Lower lobe of right lung (tissue), 2 donors: ENCODE results near the gene OXCT1. TPM values are rescaled to one million over a fixed set of nuclear protein-coding genes. Genes with fewer than 3 reads are reported as not detected.

Experiments used
- ATAC-seq, 2 donors: fragments of 200-7000 bp; cut with Tn5 transposase; one replicate each; pipeline ENCODE4 v1.9.1; 2020 to 2022; ENCODE audit warnings: mild to moderate bottlenecking in 2 of 2, moderate library complexity in 2 of 2
- DNase-seq: peaks from one replicate; pipeline ENCODE4 v3.0.0-alpha.2; 2020
- H3K27ac ChIP-seq: fragments of 200-600 bp; one replicate; pipeline ENCODE4 v1.8.0; 2022
- H3K27me3 ChIP-seq: fragments of 200-600 bp; one replicate; pipeline ENCODE4 v1.8.0; 2022; ENCODE audit warnings: low read depth
- H3K36me3 ChIP-seq: fragments of 200-600 bp; one replicate; pipeline ENCODE4 v1.8.0; 2022; ENCODE audit warnings: mild to moderate bottlenecking
- H3K4me1 ChIP-seq: fragments of 200-600 bp; one replicate; pipeline ENCODE4 v1.8.0; 2022
- H3K4me3 ChIP-seq: fragments of 200-600 bp; one replicate; pipeline ENCODE4 v1.8.0; 2022; ENCODE audit warnings: mild to moderate bottlenecking
- H3K9me3 ChIP-seq: fragments of 200-600 bp; one replicate; pipeline ENCODE4 v1.8.0; 2022
- intact Hi-C: fragments of 100-400 bp; cut with DNase I; formaldehyde crosslinking; loops from one replicate; pipeline ENCODE4 v1.11.0; 2022
- total RNA-seq: library from RNA; stranded (reverse); fragmentation: NEBNext Ultra II Directional; extraction: Animal tissue kit (Norgen Biotek cat#: 25700); gene quantifications from one replicate; pipeline ENCODE4 v1.2.1, GENCODE V29; 2021
- TF ChIP-seq, protein P1 (sequence below): fragments of 200-600 bp; IDR thresholded peaks from one replicate; pipeline ENCODE4 v1.8.0; 2022; ENCODE audit warnings: antibody characterized with exemption, mild to moderate bottlenecking
- donor health status: DM: no; HTN: yes; CAD: no; lungs with severe emphysema.

Gene OXCT1
- total RNA-seq, 1 donor from 2014 or later = 10.2 TPM

- Histone ChIP-seq H3K4me3 (no peak overlapping the region), H3K9me3 (no peaks in the 10 kb centered on the region), H3K4me1 (no peaks in the 10 kb centered on the region), H3K27me3 (no peaks in the 10 kb centered on the region), H3K36me3 (no peaks in the 10 kb centered on the region), H3K27ac (no peak overlapping the region)
- no peak for DNase-seq
- intact Hi-C loops = no loop called here
- no peak for ATAC-seq
- TF ChIP-seq, protein P1, sequence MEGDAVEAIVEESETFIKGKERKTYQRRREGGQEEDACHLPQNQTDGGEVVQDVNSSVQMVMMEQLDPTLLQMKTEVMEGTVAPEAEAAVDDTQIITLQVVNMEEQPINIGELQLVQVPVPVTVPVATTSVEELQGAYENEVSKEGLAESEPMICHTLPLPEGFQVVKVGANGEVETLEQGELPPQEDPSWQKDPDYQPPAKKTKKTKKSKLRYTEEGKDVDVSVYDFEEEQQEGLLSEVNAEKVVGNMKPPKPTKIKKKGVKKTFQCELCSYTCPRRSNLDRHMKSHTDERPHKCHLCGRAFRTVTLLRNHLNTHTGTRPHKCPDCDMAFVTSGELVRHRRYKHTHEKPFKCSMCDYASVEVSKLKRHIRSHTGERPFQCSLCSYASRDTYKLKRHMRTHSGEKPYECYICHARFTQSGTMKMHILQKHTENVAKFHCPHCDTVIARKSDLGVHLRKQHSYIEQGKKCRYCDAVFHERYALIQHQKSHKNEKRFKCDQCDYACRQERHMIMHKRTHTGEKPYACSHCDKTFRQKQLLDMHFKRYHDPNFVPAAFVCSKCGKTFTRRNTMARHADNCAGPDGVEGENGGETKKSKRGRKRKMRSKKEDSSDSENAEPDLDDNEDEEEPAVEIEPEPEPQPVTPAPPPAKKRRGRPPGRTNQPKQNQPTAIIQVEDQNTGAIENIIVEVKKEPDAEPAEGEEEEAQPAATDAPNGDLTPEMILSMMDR = no peak
Observed at GRCh38 chr5:41885286-41885685, 15.1 kb upstream of the OXCT1 start.

DNA sequence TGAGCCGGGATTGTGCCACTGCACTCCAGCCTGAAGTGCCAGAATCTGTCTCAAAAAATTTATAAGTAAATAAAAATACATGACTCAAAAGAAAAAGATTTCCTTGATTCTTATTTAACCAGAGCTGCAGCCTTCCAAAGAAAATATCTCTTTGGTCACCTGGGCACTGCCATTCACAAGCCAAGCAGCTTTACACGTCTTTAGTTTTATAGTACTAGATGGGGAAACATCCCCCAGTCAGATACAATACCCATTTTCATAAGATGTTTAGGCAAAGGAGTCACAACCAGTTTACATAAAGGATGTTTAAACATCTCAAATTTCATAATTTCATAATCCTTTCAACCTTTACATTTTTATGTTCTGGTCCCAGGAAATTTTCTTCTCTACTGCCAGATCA, 13.7 kb upstream of the OXCT1 start:
- Histone ChIP-seq H3K36me3 (no peaks in the 10 kb centered on the region), H3K27me3 (no peaks in the 10 kb centered on the region), H3K27ac (no peak overlapping the region), H3K9me3 (no peaks in the 10 kb centered on the region), H3K4me1 (no peaks in the 10 kb centered on the region), H3K4me3 (no peak overlapping the region)
- intact Hi-C loops = no loop called here
- ATAC-seq (no peak), DNase-seq (no peak)
- TF ChIP-seq, protein P1 = no peak

DNA sequence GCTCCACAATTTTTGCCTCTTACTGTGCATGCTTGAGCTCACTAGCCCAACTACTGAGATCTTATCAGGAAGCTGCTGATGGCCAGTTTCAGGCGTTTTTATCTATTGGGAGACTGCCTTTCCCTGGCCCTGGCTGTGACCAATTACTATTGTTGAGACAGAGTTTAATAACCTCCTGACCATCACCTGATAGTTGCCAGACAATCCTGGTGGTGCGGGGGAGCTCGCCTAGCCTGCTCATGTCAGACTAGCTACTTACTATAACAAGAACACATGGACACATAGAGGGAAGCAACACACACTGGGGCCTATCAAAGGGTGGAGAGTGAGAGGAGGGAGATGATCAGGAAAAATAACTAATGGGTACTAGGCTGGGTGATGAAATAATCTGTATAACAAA, 13.0 kb upstream of the OXCT1 start:
- Histone ChIP-seq H3K27ac (no peak overlapping the region), H3K4me1 (no peaks in the 10 kb centered on the region), H3K4me3 (no peak overlapping the region), H3K36me3 (no peaks in the 10 kb centered on the region), H3K27me3 (no peaks in the 10 kb centered on the region), H3K9me3 (no peaks in the 10 kb centered on the region)
- DNase-seq (no peak), ATAC-seq (no peak)
- intact Hi-C loops = no loop called here
- TF ChIP-seq, protein P1 = no peak

GRCh38 chr5:41882765-41883164, 12.5 kb upstream of the OXCT1 start:
- TF ChIP-seq, protein P1 = no peak
- Histone ChIP-seq H3K27ac (no peak overlapping the region), H3K9me3 (no peaks in the 10 kb centered on the region), H3K4me1 (no peaks in the 10 kb centered on the region), H3K4me3 (no peak overlapping the region), H3K27me3 (no peaks in the 10 kb centered on the region), H3K36me3 (no peaks in the 10 kb centered on the region)
- ATAC-seq (no peak), DNase-seq (no peak)
- intact Hi-C loops = no loop called here

GRCh38 chr5:41878643-41879478, 8.6 kb upstream of the OXCT1 start:
- Histone ChIP-seq H3K4me3 (no peak overlapping the region), H3K36me3 (no peaks in the 10 kb centered on the region), H3K27me3 (no peaks in the 10 kb centered on the region), H3K9me3 (no peaks in the 10 kb centered on the region), H3K4me1 (no peaks in the 10 kb centered on the region), H3K27ac (no peak overlapping the region)
- DNase-seq (no peak), ATAC-seq (no peak)
- intact Hi-C loops = no loop called here
- TF ChIP-seq, protein P1 = no peak
